K562 (cell line): ENCODE data around the gene TECPR2. TPM values are rescaled to one million over a fixed set of nuclear protein-coding genes. Genes with fewer than 3 reads are reported as not detected.

ENCODE experiments used
- ATAC-seq: fragments of 200-7000 bp; cut with Tn5 transposase; 3 replicates; pipeline ENCODE4 v1.9.1; 2020; ENCODE audit warnings: moderate library complexity
- BruUV-seq: library from RNA; stranded (reverse); fragments of 400-500 nt; replicated peaks from 2 replicates; lab custom pipeline; 2021; lab: Mats Ljungman, UMichigan
- CTCF ChIA-PET: fragments of 300-600 bp; formaldehyde crosslinking; extraction: SDS; loops from one replicate; lab custom pipeline; 2021; ENCODE audit warnings: low intra/inter-chr PET ratio; lab: Yijun Ruan, JAX
- POLR2A ChIA-PET: fragments of 300-600, 350-650 bp; sonication (Branson Sonifier 250); formaldehyde crosslinking; extraction: SDS; loops from one replicate; lab custom pipeline; 2021; ENCODE audit warnings: antibody characterized with exemption, inconsistent platforms; lab: Yijun Ruan, JAX
- DNase-seq, 4 experiments: peaks; one replicate each; pipeline versions ENCODE4 v3.0.0 to v3.0.0-alpha.2; 2011 to 2018; ENCODE audit warnings: low spot score in 3 of 4, mixed read lengths in 3 of 4; ENCODE audit errors: extremely low read depth in 1 of 4
- FAIRE-seq: peaks from 2 replicates; lab custom pipeline; 2011; peaks lifted over from hg19 to GRCh38; lab: Jason Lieb, UNC
- H2AFZ ChIP-seq: 2 replicates; pipeline ENCODE4 v1.6.0; 2011; ENCODE audit warnings: low read depth, low read length, control low read depth, inconsistent platforms
- H3K27ac ChIP-seq: fragments of 200-600 bp; 3 replicates; pipeline ENCODE4 v1.8.0; 2011; ENCODE audit warnings: low read depth, mild to moderate bottlenecking, control low read depth, inconsistent platforms, low read length, moderate library complexity, mixed read lengths; ENCODE audit errors: extremely low read depth
- H3K27me3 ChIP-seq, 2 experiments: fragments of 300-600 bp in 1 of 2; 2 replicates in 1 of 2; 3 replicates in 1 of 2; pipeline versions ENCODE4 v1.6.0 to v1.8.0; 2011; ENCODE audit warnings: inconsistent platforms in 2 of 2, low read length in 2 of 2, mild to moderate bottlenecking in 1 of 2, mixed read lengths in 1 of 2, moderate library complexity in 1 of 2; ENCODE audit not compliant: control insufficient read depth in 2 of 2, insufficient read depth in 2 of 2
- H3K36me3 ChIP-seq: fragments of 300-600 bp; 3 replicates; pipeline ENCODE4 v1.8.0; 2011; ENCODE audit warnings: mild to moderate bottlenecking, low read length, inconsistent platforms; ENCODE audit not compliant: control insufficient read depth, insufficient read depth
- H3K4me1 ChIP-seq, 2 experiments: fragments of 200-600 bp in 1 of 2; replicated peaks in 1 of 2; 2 replicates in 1 of 2; 3 replicates in 1 of 2; pipeline versions ENCODE4 v1.5.1 to v1.8.0; 2011; ENCODE audit warnings: inconsistent platforms in 2 of 2, low read length in 2 of 2, mild to moderate bottlenecking in 1 of 2, mixed read lengths in 1 of 2, moderate library complexity in 1 of 2; ENCODE audit not compliant: control insufficient read depth in 2 of 2, insufficient read depth in 2 of 2
- H3K4me2 ChIP-seq: 2 replicates; pipeline ENCODE4 v1.6.1; 2011; ENCODE audit warnings: low read length, control low read depth, inconsistent platforms, mixed read lengths; ENCODE audit not compliant: insufficient read depth
- H3K4me3 ChIP-seq: fragments of 200-600 bp; sonication (generic), shearing (Covaris generic); 2 replicates; pipeline ENCODE4 v1.5.1; 2016; ENCODE audit warnings: control low read depth, inconsistent platforms
- H3K79me2 ChIP-seq: fragments of 200-600 bp; 3 replicates; pipeline ENCODE4 v1.8.0; 2011; ENCODE audit warnings: low read length, inconsistent platforms; ENCODE audit not compliant: control insufficient read depth, insufficient read depth
- H3K9ac ChIP-seq, 2 experiments: 2 replicates each; pipeline versions ENCODE4 v1.6.0 to v1.6.1; 2011; ENCODE audit warnings: low read depth in 2 of 2, low read length in 2 of 2, control low read depth in 1 of 2, inconsistent platforms in 1 of 2, mild to moderate bottlenecking in 1 of 2, mixed read lengths in 1 of 2; ENCODE audit not compliant: insufficient read depth in 1 of 2
- H3K9me1 ChIP-seq: one replicate; pipeline ENCODE4 v1.6.0; 2011; ENCODE audit warnings: inconsistent platforms, mild to moderate bottlenecking, low read length, moderate library complexity; ENCODE audit not compliant: control insufficient read depth, insufficient read depth
- H3K9me3 ChIP-seq: replicated peaks from 2 replicates; pipeline ENCODE4 v1.5.1; 2011; ENCODE audit warnings: low read depth, low read length, inconsistent platforms; ENCODE audit not compliant: control insufficient read depth, insufficient read depth
- H4K20me1 ChIP-seq: replicated peaks from 2 replicates; pipeline ENCODE4 v1.6.1; 2011; ENCODE audit warnings: low read length, inconsistent platforms, mixed read lengths; ENCODE audit not compliant: control insufficient read depth, insufficient read depth
- ILK ChIP-seq: fragments of 450-650 bp; IDR thresholded peaks from 2 replicates; pipeline ENCODE4 v1.6.1; 2016; ENCODE audit warnings: missing genetic modification characterization, low read depth, mild to moderate bottlenecking, missing compliant biosample characterization, moderate library complexity, borderline replicate concordance
- KHSRP ChIP-seq: fragments of 450-650 bp; IDR thresholded peaks from 2 replicates; pipeline ENCODE4 v1.6.1; 2017
- MAFK ChIP-seq: IDR thresholded peaks from 2 replicates; pipeline ENCODE4 v1.6.1; 2011; ENCODE audit warnings: low read length, improper control_type of control experiment
- MTF1 ChIP-seq: fragments of 250-450 bp; sonication (Bioruptor Pico); IDR thresholded peaks from 2 replicates; pipeline ENCODE4 v1.9.0; 2021; ENCODE audit warnings: moderate library complexity, mild to moderate bottlenecking, inconsistent platforms, borderline replicate concordance
- NFXL1 ChIP-seq: fragments of 450-650 bp; formaldehyde crosslinking; IDR thresholded peaks from 2 replicates; pipeline ENCODE4 v1.4.0; 2021; ENCODE audit warnings: mild to moderate bottlenecking
- NR1H2 ChIP-seq: sonication (generic); formaldehyde crosslinking; IDR thresholded peaks from 2 replicates; pipeline ENCODE4 v1.4.0; 2020; ENCODE audit warnings: mild to moderate bottlenecking, missing genetic modification reagents
- PHF20 ChIP-seq: fragments of 450-650 bp; IDR thresholded peaks from 2 replicates; pipeline ENCODE4 v1.6.1; 2018; ENCODE audit not compliant: partially characterized antibody
- POLR2G ChIP-seq: fragments of 200-400 bp; formaldehyde crosslinking; IDR thresholded peaks from 2 replicates; pipeline ENCODE4 v1.6.1; 2017; ENCODE audit warnings: low read depth, mild to moderate bottlenecking, antibody characterized with exemption, low read length, moderate library complexity
- TSC22D4 ChIP-seq: fragments of 450-650 bp; IDR thresholded peaks from 2 replicates; pipeline ENCODE4 v1.6.1; 2016; ENCODE audit warnings: missing genetic modification characterization, missing biosample characterization, control low read depth
- U2AF2 ChIP-seq: fragments of 200-400 bp; formaldehyde crosslinking; optimal IDR thresholded peaks from 2 replicates; pipeline ENCODE3; 2017; ENCODE audit warnings: low read depth, mild to moderate bottlenecking, low read length
- ZNF165 ChIP-seq: fragments of 250-450 bp; sonication (Bioruptor Pico); IDR thresholded peaks from 2 replicates; pipeline ENCODE4 v1.4.0; 2020; ENCODE audit warnings: borderline replicate concordance
- ZNF324 ChIP-seq: fragments of 250-450 bp; sonication (Bioruptor Pico); IDR thresholded peaks from 2 replicates; pipeline ENCODE4 v1.4.0; 2020; ENCODE audit warnings: mild to moderate bottlenecking
- ZSCAN29 ChIP-seq: fragments of 450-650 bp; IDR thresholded peaks from 2 replicates; pipeline ENCODE4 v1.6.1; 2017
- WGBS: fragments of 100-300 bp; shearing (Covaris generic); methylation state at CpG from one replicate; pipeline ENCODE4 v1.1.6; 2016; ENCODE audit warnings: low coverage, mixed read lengths; ENCODE audit not compliant: insufficient coverage; ENCODE audit errors: missing lambda C conversion rate; 5-methylcytosine and 5-hydroxymethylcytosine counted together
- in situ Hi-C: fragments of 300-500 bp; cut with MboI; formaldehyde crosslinking; loops from 4 replicates; pipeline ENCODE4 v1.15.0; 2018; ENCODE audit warnings: inconsistent platforms, mixed read lengths
- intact Hi-C: fragments of 100-400 bp; cut with micrococcal nuclease; formaldehyde crosslinking; loops from 2 replicates; pipeline ENCODE4 v1.14.2; 2022
- polyA plus RNA-seq, 8 experiments: library from polyadenylated mRNA; depleted of rRNA in 4 of 8; stranded (reverse) in 5 of 8; unstranded in 3 of 8; fragments of >200 nt; fragmentation: Nextera tagmentation in 2 of 8; fragmentation: Illumina TruSeq in 1 of 8; extraction: Ambion mirVana in 2 of 8; extraction: Trizol in 1 of 8; gene quantifications; 2 replicates each; pipeline versions ENCODE4 v1.2.1 to v1.2.3, GENCODE V29; 2011 to 2014; ENCODE audit warnings: inconsistent platforms in 1 of 8, missing spikeins in 1 of 8
- total RNA-seq, 7 experiments: library from RNA; depleted of rRNA in 6 of 7; stranded (reverse); fragments of >200 nt in 6 of 7; fragmentation: Illumina TruSeq in 2 of 7; extraction: Trizol in 2 of 7; gene quantifications; 2 replicates each; pipeline versions ENCODE4 v1.2.1 to v1.2.3, GENCODE V29; 2011 to 2021; ENCODE audit warnings: low replicate concordance in 1 of 7
- TF ChIP-seq, protein P1 (sequence below): fragments of 250-450 bp; sonication (Bioruptor Pico); IDR thresholded peaks from 2 replicates; pipeline ENCODE4 v1.4.0; 2020; ENCODE audit warnings: borderline replicate concordance
- TF ChIP-seq, protein P2 (sequence below): sonication (generic); formaldehyde crosslinking; IDR thresholded peaks from 2 replicates; pipeline ENCODE4 v1.8.1; 2023; ENCODE audit warnings: mild to moderate bottlenecking, missing genetic modification reagents

Gene TECPR2
- total and polyA plus RNA-seq, 9 of the 15 experiments (the other 6 are each of a cell fraction or from before 2014, with no cell fraction given), result 0.04 to 3.0 (median 0.83) TPM

DNA sequence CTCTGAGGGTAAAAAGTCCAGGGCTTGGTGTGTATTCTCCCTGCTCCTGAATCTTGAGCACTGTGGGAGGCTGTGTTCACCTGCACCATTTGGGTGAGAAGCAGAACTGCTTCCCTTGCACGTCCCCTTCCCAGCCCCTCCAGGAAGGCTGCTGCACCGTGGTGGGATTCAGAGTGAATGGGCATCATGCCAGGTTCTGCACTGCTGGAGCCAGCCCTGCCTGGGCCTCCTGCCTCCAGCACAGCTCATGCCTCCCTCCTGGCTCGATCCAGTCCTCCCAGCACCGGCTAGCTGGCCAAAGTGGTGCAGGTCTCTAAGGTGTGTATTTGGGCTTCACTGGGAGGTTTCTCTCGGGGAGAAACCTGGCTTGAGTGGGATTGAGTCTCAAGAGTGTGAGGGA, 92.0 kb downstream of the TECPR2 start:
- intact Hi-C loops, result no loop called here
- ChIA-PET POLR2A (interaction anchor here (1.6 kb wide), 1 partner anchor 11 kb away, joined by 3 read pairs; no protein-coding TSS in a partner anchor), CTCF (no interaction called here)
- H3K27me3 ChIP-seq, result no peaks in the 10 kb centered on the region
- H3K4me2 ChIP-seq, result no peak overlapping the region
- in situ Hi-C loops, result no loop called here
- TF ChIP-seq ZSCAN29 (no peak), U2AF2 (no peak), NFXL1 (no peak), MTF1 (CRISPR knock-in tag) (no peak), PHF20 (no peak), ZNF165 (CRISPR knock-in tag) (no peak), ZNF324 (CRISPR knock-in tag) (no peak), KHSRP (no peak), TSC22D4 (tag) (no peak), POLR2G (no peak), MAFK (no peak), NR1H2 (CRISPR knock-in tag) (no peak), ILK (tag) (no peak)
- TF ChIP-seq, protein P1, sequence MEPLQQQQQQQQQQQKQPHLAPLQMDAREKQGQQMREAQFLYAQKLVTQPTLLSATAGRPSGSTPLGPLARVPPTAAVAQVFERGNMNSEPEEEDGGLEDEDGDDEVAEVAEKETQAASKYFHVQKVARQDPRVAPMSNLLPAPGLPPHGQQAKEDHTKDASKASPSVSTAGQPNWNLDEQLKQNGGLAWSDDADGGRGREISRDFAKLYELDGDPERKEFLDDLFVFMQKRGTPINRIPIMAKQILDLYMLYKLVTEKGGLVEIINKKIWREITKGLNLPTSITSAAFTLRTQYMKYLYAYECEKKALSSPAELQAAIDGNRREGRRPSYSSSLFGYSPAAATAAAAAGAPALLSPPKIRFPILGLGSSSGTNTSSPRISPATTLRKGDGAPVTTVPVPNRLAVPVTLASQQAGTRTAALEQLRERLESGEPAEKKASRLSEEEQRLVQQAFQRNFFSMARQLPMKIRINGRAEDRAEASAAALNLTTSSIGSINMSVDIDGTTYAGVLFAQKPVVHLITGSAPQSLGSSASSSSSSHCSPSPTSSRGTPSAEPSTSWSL (CRISPR knock-in tag), result no peak
- TF ChIP-seq, protein P2, sequence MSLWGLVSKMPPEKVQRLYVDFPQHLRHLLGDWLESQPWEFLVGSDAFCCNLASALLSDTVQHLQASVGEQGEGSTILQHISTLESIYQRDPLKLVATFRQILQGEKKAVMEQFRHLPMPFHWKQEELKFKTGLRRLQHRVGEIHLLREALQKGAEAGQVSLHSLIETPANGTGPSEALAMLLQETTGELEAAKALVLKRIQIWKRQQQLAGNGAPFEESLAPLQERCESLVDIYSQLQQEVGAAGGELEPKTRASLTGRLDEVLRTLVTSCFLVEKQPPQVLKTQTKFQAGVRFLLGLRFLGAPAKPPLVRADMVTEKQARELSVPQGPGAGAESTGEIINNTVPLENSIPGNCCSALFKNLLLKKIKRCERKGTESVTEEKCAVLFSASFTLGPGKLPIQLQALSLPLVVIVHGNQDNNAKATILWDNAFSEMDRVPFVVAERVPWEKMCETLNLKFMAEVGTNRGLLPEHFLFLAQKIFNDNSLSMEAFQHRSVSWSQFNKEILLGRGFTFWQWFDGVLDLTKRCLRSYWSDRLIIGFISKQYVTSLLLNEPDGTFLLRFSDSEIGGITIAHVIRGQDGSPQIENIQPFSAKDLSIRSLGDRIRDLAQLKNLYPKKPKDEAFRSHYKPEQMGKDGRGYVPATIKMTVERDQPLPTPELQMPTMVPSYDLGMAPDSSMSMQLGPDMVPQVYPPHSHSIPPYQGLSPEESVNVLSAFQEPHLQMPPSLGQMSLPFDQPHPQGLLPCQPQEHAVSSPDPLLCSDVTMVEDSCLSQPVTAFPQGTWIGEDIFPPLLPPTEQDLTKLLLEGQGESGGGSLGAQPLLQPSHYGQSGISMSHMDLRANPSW (CRISPR knock-in tag), result no peak
- 21% methylated on average over 2 of the region's 5 CpGs for WGBS
- ATAC-seq, result no peak
- H3K79me2 ChIP-seq, result no peaks in the 10 kb centered on the region
- H3K27ac ChIP-seq, result no peak overlapping the region
- BruUV-seq, result no TSS peak
- no peaks in the 10 kb centered on the region for H4K20me1 ChIP-seq
- H3K4me3 ChIP-seq, result no peak overlapping the region
- FAIRE-seq, result no peak
- DNase-seq, result no peak
- H3K9me3 ChIP-seq, result no peaks in the 10 kb centered on the region
- H2AFZ ChIP-seq, result no peak overlapping the region
- no peaks in the 10 kb centered on the region for H3K36me3 ChIP-seq
- no peak overlapping the region; a peak in 1 of 4 replicates for H3K9ac ChIP-seq
- peaks cover 0 to 8% of the 10 kb centered on the region in 2 experiments; a peak in 2 of 5 replicates for H3K4me1 ChIP-seq
- no peaks in the 10 kb centered on the region for H3K9me1 ChIP-seq
